ENCODE data around the gene COX8C. TPM values are rescaled to one million over a fixed set of nuclear protein-coding genes. Genes with fewer than 3 reads are reported as not detected.
"Not testable (repeated sequence)": the region's sequence is repeated elsewhere in the genome, so short reads cannot be mapped to it uniquely, and the experiment has no call there.

Gene COX8C
- total and polyA plus RNA-seq, 4 donors: not detected

GRCh38 chr14:93343266-93343665 lies 3.7 kb upstream of the COX8C start:
- WGBS, 2 donors: 34 to 39% methylated on average over 1 of the region's 1 CpG
- H3K4me3 ChIP-seq: no peak overlapping the region
- no peaks in the 10 kb centered on the region for H3K36me3 ChIP-seq (ENCODE audit: control insufficient read depth in 4 of 4, insufficient read depth in 4 of 4, low read length in 4 of 4)
- H3K9ac ChIP-seq (ENCODE audit: insufficient read depth in 1 of 2, low read length in 2 of 2): no peak overlapping the region
- no peaks in the 10 kb centered on the region for H3K4me1 ChIP-seq (ENCODE audit: control insufficient read depth in 5 of 5, insufficient read depth in 5 of 5, low read length in 5 of 5)
- H3K9me3 ChIP-seq (ENCODE audit: control insufficient read depth in 4 of 4, insufficient read depth in 3 of 4, low read length in 3 of 4): peaks cover 0 to 5% (median 0%) of the 10 kb centered on the region in 4 donors
- no peak for DNase-seq
- ATAC-seq (ENCODE audit: insufficient read depth, low FRiP score): no peak
- no peaks in the 10 kb centered on the region for H3K27me3 ChIP-seq (ENCODE audit: control insufficient read depth in 3 of 3, insufficient read depth in 3 of 3, low read length in 2 of 3)
- no peak overlapping the region for H3K27ac ChIP-seq (ENCODE audit: low read depth in 1 of 2, low read length in 1 of 2)
- TF ChIP-seq CTCF (IDR thresholded peaks at IDR 0.05; ENCODE audit: control extremely low read depth, extremely low read depth): no peak

GRCh38 chr14:93343797-93344196 lies 3.2 kb upstream of the COX8C start:
- 72 to 79% methylated on average over 2 of the region's 2 CpGs for WGBS, 2 donors
- Histone ChIP-seq H3K4me3 (no peak overlapping the region), H3K27ac (ENCODE audit: low read depth in 1 of 2, low read length in 1 of 2) (no peak overlapping the region), H3K9ac (ENCODE audit: insufficient read depth in 1 of 2, low read length in 2 of 2) (no peak overlapping the region), H3K36me3 (ENCODE audit: control insufficient read depth in 4 of 4, insufficient read depth in 4 of 4, low read length in 4 of 4) (no peaks in the 10 kb centered on the region), H3K4me1 (ENCODE audit: control insufficient read depth in 5 of 5, insufficient read depth in 5 of 5, low read length in 5 of 5) (no peaks in the 10 kb centered on the region), H3K27me3 (ENCODE audit: control insufficient read depth in 3 of 3, insufficient read depth in 3 of 3, low read length in 2 of 3) (no peaks in the 10 kb centered on the region), H3K9me3 (ENCODE audit: control insufficient read depth in 4 of 4, insufficient read depth in 3 of 4, low read length in 3 of 4) (peaks cover 0 to 5% (median 0%) of the 10 kb centered on the region in 4 donors)
- DNase-seq (no peak), ATAC-seq (ENCODE audit: insufficient read depth, low FRiP score) (no peak)
- TF ChIP-seq CTCF (IDR thresholded peaks at IDR 0.05; ENCODE audit: control extremely low read depth, extremely low read depth): no peak

DNA sequence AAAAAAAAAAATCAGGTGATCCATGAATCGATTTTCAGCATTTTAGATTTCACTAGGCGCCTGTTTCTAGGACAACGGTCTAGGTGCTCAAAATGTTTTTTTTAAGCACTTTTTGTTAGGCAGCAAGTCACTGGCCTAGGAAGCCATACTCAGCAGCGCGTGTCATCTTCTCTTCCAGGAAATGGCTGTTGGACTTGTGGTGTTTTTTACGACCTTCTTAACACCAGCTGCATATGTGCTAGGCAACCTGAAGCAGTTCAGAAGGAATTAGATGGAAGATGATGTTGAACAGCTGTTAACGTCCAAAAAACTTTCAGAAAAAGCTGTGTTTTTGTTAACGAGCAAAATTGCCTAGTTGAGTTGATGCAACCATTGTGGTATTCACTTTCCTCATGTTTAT lies 868 bp downstream of the COX8C start:
- WGBS, 2 donors: 82 to 86% methylated on average over 8 of the region's 8 CpGs
- TF ChIP-seq CTCF (IDR thresholded peaks at IDR 0.05; ENCODE audit: control extremely low read depth, extremely low read depth): no peak
- Histone ChIP-seq H3K27me3 (ENCODE audit: control insufficient read depth in 3 of 3, insufficient read depth in 3 of 3, low read length in 2 of 3) (no peaks in the 10 kb centered on the region), H3K27ac (ENCODE audit: low read depth in 1 of 2, low read length in 1 of 2) (no peak overlapping the region), H3K4me3 (no peak overlapping the region), H3K36me3 (ENCODE audit: control insufficient read depth in 4 of 4, insufficient read depth in 4 of 4, low read length in 4 of 4) (no peaks in the 10 kb centered on the region), H3K9ac (ENCODE audit: insufficient read depth in 1 of 2, low read length in 2 of 2) (no peak overlapping the region), H3K4me1 (ENCODE audit: control insufficient read depth in 5 of 5, insufficient read depth in 5 of 5, low read length in 5 of 5) (no peaks in the 10 kb centered on the region), H3K9me3 (ENCODE audit: control insufficient read depth in 4 of 4, insufficient read depth in 3 of 4, low read length in 3 of 4) (peaks cover 0 to 5% (median 0%) of the 10 kb centered on the region in 4 donors)
- DNase-seq (no peak), ATAC-seq (ENCODE audit: insufficient read depth, low FRiP score) (no peak)

GRCh38 chr14:93348292-93348691 lies 1.3 kb downstream of the COX8C start:
- Histone ChIP-seq H3K9ac (ENCODE audit: insufficient read depth in 1 of 2, low read length in 2 of 2) (no peak overlapping the region), H3K4me1 (ENCODE audit: control insufficient read depth in 5 of 5, insufficient read depth in 5 of 5, low read length in 5 of 5) (no peaks in the 10 kb centered on the region), H3K27me3 (ENCODE audit: control insufficient read depth in 3 of 3, insufficient read depth in 3 of 3, low read length in 2 of 3) (no peaks in the 10 kb centered on the region), H3K27ac (ENCODE audit: low read depth in 1 of 2, low read length in 1 of 2) (no peak overlapping the region), H3K4me3 (no peak overlapping the region), H3K36me3 (ENCODE audit: control insufficient read depth in 4 of 4, insufficient read depth in 4 of 4, low read length in 4 of 4) (no peaks in the 10 kb centered on the region), H3K9me3 (ENCODE audit: control insufficient read depth in 4 of 4, insufficient read depth in 3 of 4, low read length in 3 of 4) (peaks cover 0 to 5% (median 0%) of the 10 kb centered on the region in 4 donors)
- 87 to 94% methylated on average over 5 of the region's 5 CpGs for WGBS, 2 donors
- ATAC-seq (ENCODE audit: insufficient read depth, low FRiP score): no peak
- no peak for TF ChIP-seq CTCF (IDR thresholded peaks at IDR 0.05; ENCODE audit: control extremely low read depth, extremely low read depth)
- no peak for DNase-seq

DNA sequence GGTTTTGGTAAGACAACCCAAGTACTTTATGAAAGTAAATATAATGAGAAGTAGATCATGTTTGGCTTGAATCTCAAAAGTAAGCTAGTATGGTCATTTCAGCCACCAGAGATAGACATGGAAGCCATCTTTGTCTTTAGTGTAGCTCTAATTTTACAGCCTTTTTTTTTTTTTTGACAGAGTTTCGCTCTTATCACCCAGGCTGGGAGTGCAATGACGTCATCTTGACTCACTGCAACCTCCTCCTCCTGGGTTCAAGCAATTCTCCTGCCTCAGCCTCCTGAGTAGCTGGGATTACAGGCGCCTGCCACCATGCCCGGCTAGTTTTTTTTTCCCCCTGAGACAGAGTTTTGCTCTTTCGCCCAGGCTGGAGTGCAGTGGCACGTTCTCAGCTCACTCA lies 7.9 kb downstream of the COX8C start:
- H3K27me3 ChIP-seq (ENCODE audit: control insufficient read depth in 3 of 3, insufficient read depth in 3 of 3, low read length in 2 of 3); H3K4me1 ChIP-seq (ENCODE audit: control insufficient read depth in 5 of 5, insufficient read depth in 5 of 5, low read length in 5 of 5); H3K9ac ChIP-seq (ENCODE audit: insufficient read depth in 1 of 2, low read length in 2 of 2); H3K27ac ChIP-seq (ENCODE audit: low read depth in 1 of 2, low read length in 1 of 2); H3K4me3 ChIP-seq; H3K36me3 ChIP-seq (ENCODE audit: control insufficient read depth in 4 of 4, insufficient read depth in 4 of 4, low read length in 4 of 4); H3K9me3 ChIP-seq (ENCODE audit: control insufficient read depth in 4 of 4, insufficient read depth in 3 of 4, low read length in 3 of 4); ATAC-seq (ENCODE audit: insufficient read depth, low FRiP score); DNase-seq: not testable (repeated sequence)
- WGBS, 2 donors: 90 to 93% methylated on average over 6 of the region's 6 CpGs
